Astrocyte of the hippocampus (primary cell): ENCODE results near the gene NPHP1.
A peak's percentile ranks its signal among the peaks of the same experiment; 100 is the strongest.
"Not testable (repeated sequence)": the region's sequence is repeated elsewhere in the genome, so short reads cannot be mapped to it uniquely, and the experiment has no call there.

Experiments used
- DNase-seq: peaks from one replicate; pipeline ENCODE4 v3.0.0; 2011; ENCODE audit warnings: low read depth, low spot score

NPHP1 gene

GRCh38 chr2:110198016-110198415 is 6.8 kb downstream of the NPHP1 start:
- DNase-seq = no peak

- DNase-seq = no peak
Measured at GRCh38 chr2:110197452-110197851, 7.4 kb downstream of the NPHP1 start.

- not testable (repeated sequence) for DNase-seq
Measured at GRCh38 chr2:110190169-110190568, 14.6 kb downstream of the NPHP1 start.

GRCh38 chr2:110182449-110182848 is 22.4 kb downstream of the NPHP1 start:
- DNase-seq = no peak

GRCh38 chr2:110180036-110180435 is 24.8 kb downstream of the NPHP1 start:
- no peak for DNase-seq

- DNase-seq = peak; percentile 9
Measured at GRCh38 chr2:110173523-110173922, 31.3 kb downstream of the NPHP1 start.

GRCh38 chr2:110172506-110172905 is 32.3 kb downstream of the NPHP1 start:
- DNase-seq = no peak

GRCh38 chr2:110170102-110170501 is 34.7 kb downstream of the NPHP1 start:
- DNase-seq = no peak

- DNase-seq = peak; percentile 46
Measured at GRCh38 chr2:110167326-110168000, 37.4 kb downstream of the NPHP1 start.

- DNase-seq = peak; percentile 25
Measured at GRCh38 chr2:110166266-110166665, 38.5 kb downstream of the NPHP1 start.

GRCh38 chr2:110157153-110157793 is 47.5 kb downstream of the NPHP1 start:
- peak; percentile 76 for DNase-seq

- not testable (repeated sequence) for DNase-seq
Measured at GRCh38 chr2:110154828-110155227, 50.0 kb downstream of the NPHP1 start.

GRCh38 chr2:110154188-110154587 is 50.6 kb downstream of the NPHP1 start:
- DNase-seq = not testable (repeated sequence)

- no peak for DNase-seq
Measured at GRCh38 chr2:110153416-110153815, 51.4 kb downstream of the NPHP1 start.

GRCh38 chr2:110152943-110153342 is 51.9 kb downstream of the NPHP1 start:
- DNase-seq = no peak

GRCh38 chr2:110149330-110150220 is 55.2 kb downstream of the NPHP1 start:
- peak; percentile 36 for DNase-seq

GRCh38 chr2:110146945-110147332 is 57.9 kb downstream of the NPHP1 start:
- DNase-seq = no peak

GRCh38 chr2:110146183-110146944 is 58.4 kb downstream of the NPHP1 start:
- no peak for DNase-seq

GRCh38 chr2:110143982-110144381 is 60.8 kb downstream of the NPHP1 start:
- DNase-seq = no peak

GRCh38 chr2:110140401-110140800 is 64.4 kb downstream of the NPHP1 start:
- DNase-seq = no peak

- no peak for DNase-seq
Measured at GRCh38 chr2:110134025-110134424, 70.8 kb downstream of the NPHP1 start.

GRCh38 chr2:110131166-110131565 is 73.6 kb downstream of the NPHP1 start:
- no peak for DNase-seq
